SK-N-MC (cell line): Measurements from ENCODE around the gene ARID5B.

ENCODE experiments used
- DNase-seq: peaks from one replicate; pipeline ENCODE4 v3.0.0-alpha.2; 2011; ENCODE audit warnings: low read depth, low spot score
- H3K27ac ChIP-seq: fragments of 200-600 bp; sonication (generic); 2 replicates; pipeline ENCODE4 v1.5.1; 2016; ENCODE audit warnings: mixed run types
- H3K36me3 ChIP-seq: fragments of 200-600 bp; sonication (generic); 2 replicates; pipeline ENCODE4 v1.6.1; 2017; ENCODE audit warnings: antibody characterized with exemption, low read length, mixed read lengths; ENCODE audit not compliant: insufficient read depth
- H3K4me3 ChIP-seq: fragments of 200-600 bp; sonication (generic); 2 replicates; pipeline ENCODE4 v1.5.1; 2016
- H3K9ac ChIP-seq: fragments of 200-600 bp; sonication (generic); 2 replicates; pipeline ENCODE4 v1.8.0; 2017; ENCODE audit warnings: mixed run types, mixed read lengths; ENCODE audit not compliant: insufficient read length
- H3K9me3 ChIP-seq: fragments of 200-600 bp; sonication (generic); 2 replicates; pipeline ENCODE4 v1.6.1; 2017; ENCODE audit warnings: low read depth, mild to moderate bottlenecking, antibody characterized with exemption, low read length, moderate library complexity, mixed read lengths
- EZH2 ChIP-seq: fragments of 200-600 bp; sonication (generic); IDR thresholded peaks from one replicate; pipeline ENCODE4 v1.6.1; 2017; ENCODE audit warnings: antibody characterized with exemption
- FOXP2 ChIP-seq: optimal IDR thresholded peaks from 2 replicates; pipeline ENCODE3; 2011; ENCODE audit warnings: mild to moderate bottlenecking, moderate library complexity; ENCODE audit not compliant: insufficient read depth; ENCODE audit errors: extremely low read length, control extremely low read depth
- POLR2AphosphoS5 ChIP-seq: IDR thresholded peaks from 2 replicates; pipeline ENCODE4 v1.6.1; 2012; ENCODE audit warnings: mild to moderate bottlenecking, low read depth, low read length, borderline replicate concordance

Gene ARID5B

DNA sequence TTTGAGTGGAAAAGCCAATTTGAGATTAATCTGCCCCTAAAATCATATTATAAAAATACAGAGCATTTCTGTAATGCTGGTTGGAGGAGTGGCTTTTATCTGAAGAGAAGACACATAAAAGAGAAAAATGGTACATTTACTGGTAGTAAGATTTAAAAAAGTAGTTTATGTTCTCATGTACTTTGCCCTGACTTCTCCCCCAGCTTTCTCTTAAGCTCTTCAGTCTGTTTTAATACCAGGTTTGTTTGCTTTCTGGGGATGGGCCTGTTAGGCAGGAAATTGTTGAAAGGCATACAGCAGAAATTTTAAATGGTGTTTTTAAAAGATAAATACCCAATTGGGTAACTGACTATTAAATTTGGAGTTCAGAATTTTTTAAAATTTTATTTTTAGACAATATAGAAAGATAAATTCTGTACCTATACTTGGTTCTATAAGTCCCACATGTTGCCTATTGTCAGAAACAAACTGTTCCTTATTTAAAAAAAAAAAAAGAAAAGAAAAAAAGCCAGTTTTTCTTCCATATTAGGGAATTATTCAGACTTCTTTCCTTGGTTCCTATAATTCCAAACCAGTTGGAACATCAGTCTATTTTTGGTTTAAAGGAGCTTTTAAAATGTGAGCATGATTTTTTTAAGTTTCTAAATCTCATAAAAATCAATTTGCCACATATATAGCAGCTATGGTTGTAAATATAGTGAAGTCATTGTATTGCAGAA, 136.6 kb downstream of the ARID5B start:
- H3K4me3 ChIP-seq: peak overlapping the region; percentile 60
- DNase-seq: no peak
- H3K27ac ChIP-seq: peak overlapping the region; percentile 96
- no peak for TF ChIP-seq EZH2
- no peak for TF ChIP-seq POLR2AphosphoS5
- TF ChIP-seq FOXP2: no peak
- H3K9me3 ChIP-seq: no peaks in the 10 kb centered on the region
- H3K9ac ChIP-seq: peak overlapping the region; percentile 71
- no peaks in the 10 kb centered on the region for H3K36me3 ChIP-seq

DNA sequence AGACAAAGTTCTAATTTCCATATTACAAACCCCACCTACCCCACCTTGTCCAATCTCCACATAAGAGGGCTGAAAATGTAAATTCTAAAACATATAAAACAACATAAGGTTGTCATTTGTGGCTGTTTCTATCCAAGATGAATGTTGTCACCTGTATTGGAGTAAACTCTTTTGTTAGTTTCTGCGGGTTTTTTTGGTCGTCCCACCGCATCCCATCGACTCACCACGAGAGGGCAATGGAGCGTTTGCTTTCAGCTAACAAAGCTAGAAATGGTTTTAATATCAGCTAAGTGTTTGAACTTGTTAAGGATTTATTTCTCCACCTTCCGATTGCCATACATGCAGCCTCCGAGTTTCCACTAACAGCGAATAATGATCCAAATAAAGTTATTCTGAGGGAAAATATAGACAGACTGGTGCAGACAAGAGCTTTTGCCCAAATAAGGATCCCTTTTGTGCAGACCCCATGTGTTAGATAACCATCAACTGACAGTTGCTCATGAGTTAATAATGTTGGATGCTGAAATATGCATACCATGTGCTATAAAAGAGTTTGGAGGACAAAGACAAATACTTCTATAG, 137.2 kb downstream of the ARID5B start:
- H3K36me3 ChIP-seq: no peaks in the 10 kb centered on the region
- H3K4me3 ChIP-seq: peak overlapping the region; percentile 60
- H3K9ac ChIP-seq: peak overlapping the region; percentile 57
- H3K9me3 ChIP-seq: no peaks in the 10 kb centered on the region
- H3K27ac ChIP-seq: peak overlapping the region; percentile 96
- no peak for TF ChIP-seq EZH2
- TF ChIP-seq POLR2AphosphoS5: no peak
- TF ChIP-seq FOXP2: no peak
- DNase-seq: no peak

DNA sequence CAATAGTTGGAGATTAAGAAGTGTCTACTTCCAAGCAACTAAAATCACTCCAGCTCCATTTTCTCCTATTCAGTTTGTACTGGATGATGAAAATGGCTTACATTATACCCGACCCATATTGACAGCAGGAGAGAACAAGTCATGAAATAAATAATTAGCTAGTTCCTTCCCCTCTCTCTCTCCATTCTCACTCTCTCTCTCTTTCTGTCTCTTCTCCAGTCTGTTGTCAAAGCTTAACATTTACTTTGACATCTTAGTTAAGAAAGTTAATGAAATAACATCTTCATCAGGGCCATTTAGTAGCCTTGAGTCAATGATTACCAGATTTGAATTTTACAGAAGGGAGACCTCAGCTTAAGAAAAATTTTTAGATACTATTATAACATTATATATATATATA, 138.5 kb downstream of the ARID5B start:
- H3K9me3 ChIP-seq: no peaks in the 10 kb centered on the region
- TF ChIP-seq FOXP2 (no peak), POLR2AphosphoS5 (no peak), EZH2 (no peak)
- H3K36me3 ChIP-seq: no peaks in the 10 kb centered on the region
- no peak overlapping the region for H3K4me3 ChIP-seq
- no peak overlapping the region for H3K9ac ChIP-seq
- H3K27ac ChIP-seq: peak overlapping the region; percentile 96
- no peak for DNase-seq

DNA sequence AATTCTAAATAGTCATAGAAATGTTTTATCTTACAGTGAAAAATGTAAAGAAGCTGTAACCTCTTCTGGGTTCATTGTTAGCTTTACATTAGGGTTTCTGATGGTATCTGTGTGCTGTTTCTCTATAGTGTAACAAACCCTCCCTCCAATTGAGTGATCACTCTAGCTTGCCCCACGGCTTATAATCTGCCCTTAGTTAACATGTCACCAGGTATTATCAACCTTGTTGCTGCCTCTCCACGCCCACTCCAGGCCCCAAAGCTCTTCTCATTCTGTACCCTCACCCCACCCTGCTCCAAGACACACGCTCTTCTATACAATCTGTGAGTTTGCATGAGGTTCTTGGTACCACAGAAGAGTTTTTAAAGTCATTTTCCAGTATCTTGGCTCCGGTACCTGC, 139.4 kb downstream of the ARID5B start:
- peak overlapping the region; percentile 96 for H3K27ac ChIP-seq
- no peak for DNase-seq
- peak overlapping the region; percentile 30; the same call in 1 of the 2 replicates for H3K4me3 ChIP-seq
- H3K36me3 ChIP-seq: no peaks in the 10 kb centered on the region
- TF ChIP-seq EZH2 (no peak), FOXP2 (no peak), POLR2AphosphoS5 (no peak)
- H3K9me3 ChIP-seq: no peaks in the 10 kb centered on the region
- no peak overlapping the region for H3K9ac ChIP-seq

DNA sequence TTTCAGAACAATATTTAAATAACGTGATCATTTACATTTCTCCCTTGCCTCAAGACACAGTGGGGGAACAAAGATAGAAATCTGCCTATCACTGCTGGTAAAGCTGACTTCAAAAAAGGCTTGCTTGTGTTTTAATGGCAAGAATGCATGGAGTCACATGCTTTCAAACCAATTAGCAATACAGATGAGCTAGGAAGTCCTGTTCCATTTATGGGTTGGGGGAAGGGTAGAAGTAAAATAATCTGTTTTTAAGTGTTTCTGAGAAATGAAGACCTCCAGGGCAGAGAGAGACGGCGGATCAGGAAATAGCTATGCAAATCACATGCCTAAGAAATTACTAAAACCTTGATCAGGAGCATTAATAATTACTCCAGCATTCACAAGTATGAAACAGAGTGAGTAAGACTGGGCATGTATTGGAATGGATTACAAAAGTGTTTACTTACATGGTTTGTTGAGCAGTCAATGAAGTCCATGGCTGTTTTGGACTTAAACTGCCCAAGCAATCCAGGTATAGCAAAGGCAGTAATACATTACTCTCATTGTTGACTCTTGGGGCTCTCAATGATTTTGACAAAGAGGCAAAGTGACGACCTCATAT, 142.0 kb downstream of the ARID5B start:
- TF ChIP-seq EZH2: no peak
- peak; percentile 35; the same call in 1 of the 2 replicates for TF ChIP-seq POLR2AphosphoS5
- peak; percentile 8 for TF ChIP-seq FOXP2
- H3K4me3 ChIP-seq: peak overlapping the region; percentile 53
- peak; percentile 86 for DNase-seq
- H3K9ac ChIP-seq: peak overlapping the region; percentile 32
- no peaks in the 10 kb centered on the region for H3K9me3 ChIP-seq
- H3K27ac ChIP-seq: peak overlapping the region; percentile 97
- no peaks in the 10 kb centered on the region for H3K36me3 ChIP-seq

DNA sequence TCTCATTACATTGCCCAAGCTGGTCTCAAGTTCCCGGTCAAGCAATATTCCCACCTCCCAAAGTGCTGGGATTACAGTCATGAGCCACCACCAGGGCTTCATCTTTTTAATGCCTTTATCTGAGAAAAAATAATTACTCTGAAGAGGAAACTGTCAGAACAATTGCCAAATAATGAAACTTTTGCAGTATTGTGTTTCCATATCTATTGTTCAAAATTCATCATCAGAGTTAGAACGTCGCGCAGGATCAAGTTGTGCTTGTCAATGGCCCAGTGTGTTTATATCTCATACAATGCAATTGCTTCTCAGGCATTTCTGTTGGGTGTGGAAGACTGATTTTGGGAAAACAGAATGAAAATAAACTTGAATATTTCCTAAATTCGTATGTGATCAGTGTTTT, 143.1 kb downstream of the ARID5B start:
- Histone ChIP-seq H3K36me3 (no peaks in the 10 kb centered on the region), H3K4me3 (no peak overlapping the region), H3K27ac (peak overlapping the region; percentile 97; the same call in 1 of the 2 replicates), H3K9ac (no peak overlapping the region), H3K9me3 (no peaks in the 10 kb centered on the region)
- DNase-seq: no peak
- no peak for TF ChIP-seq FOXP2
- no peak for TF ChIP-seq EZH2
- TF ChIP-seq POLR2AphosphoS5: no peak

DNA sequence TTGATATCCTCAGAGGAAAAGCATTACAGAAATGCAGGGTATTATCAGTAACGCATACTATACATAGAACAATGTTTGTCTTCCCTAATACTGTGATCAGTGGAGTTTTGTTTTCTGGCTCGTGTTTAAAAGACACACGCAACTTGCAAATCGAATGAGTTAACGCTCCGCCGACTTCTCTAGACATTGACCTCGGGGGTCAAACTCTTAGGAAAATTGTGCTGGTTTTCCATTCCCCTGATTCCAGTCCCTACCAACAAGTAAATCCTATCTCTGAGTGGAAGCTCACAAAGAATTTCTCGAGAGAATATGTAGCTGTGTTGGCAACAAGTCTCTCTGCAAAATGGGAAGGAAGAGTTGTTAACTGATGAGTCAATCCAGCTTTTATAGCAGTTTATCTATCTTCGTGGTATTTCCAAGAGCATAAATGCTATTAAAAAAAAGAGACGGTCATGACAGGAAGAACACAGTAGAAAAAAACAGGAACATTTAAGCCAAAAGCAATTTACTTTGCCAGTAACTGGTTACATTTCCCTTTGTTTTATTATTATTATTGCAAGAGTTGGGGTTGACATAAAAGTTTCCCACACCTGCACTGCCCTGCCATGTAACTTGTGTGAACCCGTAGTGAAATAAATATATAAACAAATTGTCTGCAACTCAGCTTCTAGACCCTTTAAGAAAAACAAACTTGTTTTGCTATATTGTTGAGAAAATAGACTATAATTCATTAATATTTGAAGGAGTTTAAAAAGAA, 144.4 kb downstream of the ARID5B start:
- no peak for TF ChIP-seq EZH2
- TF ChIP-seq FOXP2: no peak
- no peak for TF ChIP-seq POLR2AphosphoS5
- no peaks in the 10 kb centered on the region for H3K36me3 ChIP-seq
- no peaks in the 10 kb centered on the region for H3K9me3 ChIP-seq
- H3K9ac ChIP-seq: no peak overlapping the region
- H3K27ac ChIP-seq: peak overlapping the region; percentile 74
- no peak for DNase-seq
- peak overlapping the region; percentile 33; the same call in 1 of the 2 replicates for H3K4me3 ChIP-seq
